ENCODE data around the gene ARID5B.

GRCh38 chr10:62121187-62121530 lies 219.7 kb downstream of the ARID5B start:
- TF ChIP-seq CTCF (IDR thresholded peaks at IDR 0.05; ENCODE audit: poor library complexity, severe bottlenecking) = no peak
- TF ChIP-seq EP300 (conservative IDR thresholded peaks at IDR 0.05; ENCODE audit: poor library complexity, severe bottlenecking) = no peak
- no peak for TF ChIP-seq MXI1 (conservative IDR thresholded peaks at IDR 0.05; ENCODE audit: poor library complexity, severe bottlenecking)
- TF ChIP-seq RAD21 (conservative IDR thresholded peaks at IDR 0.05) = no peak
- no peak for TF ChIP-seq SMC3 (conservative IDR thresholded peaks at IDR 0.05; ENCODE audit: poor library complexity)
- TF ChIP-seq REST (IDR thresholded peaks at IDR 0.05; ENCODE audit: borderline replicate concordance) = no peak

Data from neural cell (in vitro differentiated cells).